Measurements from ENCODE around the gene MYO3B. TPM values are rescaled to one million over a fixed set of nuclear protein-coding genes. Genes with fewer than 3 reads are reported as not detected.

The MYO3B gene
- total RNA-seq, 1 experiment from 2014 or later: 0.63 TPM

DNA sequence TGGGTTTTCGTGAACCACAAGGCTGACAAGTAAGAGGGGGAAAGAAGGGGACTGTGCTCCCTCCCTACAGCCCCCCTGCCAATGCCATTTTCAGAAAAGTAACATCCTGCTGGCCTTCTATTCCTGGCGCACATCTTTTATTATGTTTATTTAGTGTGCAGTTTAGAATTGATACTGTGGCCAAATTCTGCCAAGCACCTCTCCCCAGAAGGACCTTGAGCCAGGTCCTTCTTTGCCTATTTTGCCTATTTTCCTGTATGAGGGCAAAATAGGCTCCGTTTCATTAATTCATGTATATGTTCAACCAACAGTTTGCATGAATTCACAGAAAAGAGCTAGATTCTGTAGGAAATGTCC is 136.0 kb downstream of the MYO3B start:
- no peaks in the 10 kb centered on the region; the same call in 1 of the 2 replicates for H3K27me3 Mint-ChIP-seq (ENCODE audit: low read depth)
- Histone ChIP-seq H3K27ac (ENCODE audit: insufficient read length, low read depth, low read length) (no peak overlapping the region), H2AFZ (ENCODE audit: low read length) (no peak overlapping the region), H3K56ac (ENCODE audit: insufficient read length, low read depth, low read length) (no peak overlapping the region), H3K9me3 (ENCODE audit: control insufficient read depth, low read depth, low read length) (no peaks in the 10 kb centered on the region), H3K79me1 (ENCODE audit: insufficient read depth, low read depth, low read length, poor library complexity, severe bottlenecking) (no peaks in the 10 kb centered on the region), H3K79me2 (ENCODE audit: insufficient read depth, low read length) (no peaks in the 10 kb centered on the region), H3K14ac (ENCODE audit: insufficient read depth, low read length) (no peak overlapping the region), H3K9ac (ENCODE audit: extremely low read depth, insufficient read length, low read length) (no peak overlapping the region), H3K4me2 (ENCODE audit: insufficient read depth, insufficient read length, low read length) (no peak overlapping the region), H2BK15ac (ENCODE audit: low read depth, low read length) (no peak overlapping the region), H2AK5ac (ENCODE audit: insufficient read length, low read length) (no peak overlapping the region), H3K4me1 (ENCODE audit: insufficient read depth, low read length) (no peaks in the 10 kb centered on the region), H2BK5ac (ENCODE audit: insufficient read length, low read length) (no peak overlapping the region), H3T11ph (ENCODE audit: low read length) (no peak overlapping the region), H4K5ac (ENCODE audit: insufficient read length, low read depth, low read length) (no peak overlapping the region), H3K4ac (ENCODE audit: low read depth, low read length) (no peak overlapping the region), H2BK12ac (ENCODE audit: insufficient read length, low read depth, low read length) (no peak overlapping the region), H2BK120ac (ENCODE audit: low read depth, low read length, poor library complexity, severe bottlenecking) (no peak overlapping the region), H4K91ac (ENCODE audit: insufficient read length, low read depth, low read length) (no peak overlapping the region), H2BK20ac (ENCODE audit: low read depth, low read length, poor library complexity, severe bottlenecking) (no peak overlapping the region), H3K27me3 (ENCODE audit: insufficient read depth, low read length) (no peaks in the 10 kb centered on the region), H4K20me1 (ENCODE audit: control insufficient read depth, insufficient read depth, insufficient read length) (no peaks in the 10 kb centered on the region), H3K18ac (ENCODE audit: insufficient read length, low read depth, low read length) (no peak overlapping the region), H3K23me2 (ENCODE audit: insufficient read length, low read depth, low read length, poor library complexity, severe bottlenecking) (no peaks in the 10 kb centered on the region), H4K8ac (replicated peaks; ENCODE audit: insufficient read length, low read depth, low read length) (no peak overlapping the region), H3K23ac (ENCODE audit: insufficient read length, low read depth, low read length) (no peak overlapping the region)
- no CpG with 5 or more reads among the region's 3 CpGs for WGBS (ENCODE audit: extremely low coverage, insufficient read length, low lambda C conversion rate)
- DNase-seq: no peak
- H3K27ac Mint-ChIP-seq: no peak overlapping the region
- H3K9me3 Mint-ChIP-seq: peaks cover 4 to 7% of the 10 kb centered on the region in 2 experiments; a peak in 4 of 5 replicates
- H3K4me3 Mint-ChIP-seq: no peak overlapping the region
- H3K36me3 Mint-ChIP-seq (ENCODE audit: insufficient read depth in 1 of 3, low read depth in 3 of 3): peaks cover 0 to 7% (median 0%) of the 10 kb centered on the region in 3 experiments; a peak in 3 of 7 replicates
- H3K4me1 Mint-ChIP-seq: peaks cover 3 to 8% of the 10 kb centered on the region in 2 experiments; a peak in 3 of 4 replicates
- TF ChIP-seq CTCF (conservative IDR thresholded peaks at IDR 0.05): no peak

All from H9 (cell line).